Measurements from ENCODE around the gene PANX1.

Gene PANX1

GRCh38 chr11:94171693-94172440 is 43.2 kb downstream of the PANX1 start:
- Histone ChIP-seq H3K27me3 (ENCODE audit: insufficient read depth, low read length, poor library complexity, severe bottlenecking) (no peaks in the 10 kb centered on the region), H3K9me2 (replicated peaks; ENCODE audit: low read depth, low read length) (no peaks in the 10 kb centered on the region), H4K20me1 (ENCODE audit: insufficient read depth, low read length, poor library complexity, severe bottlenecking) (peaks cover 27% of the 10 kb centered on the region), H3F3A (ENCODE audit: low read depth) (no peaks in the 10 kb centered on the region), H3K4me3 (ENCODE audit: low read length, poor library complexity, severe bottlenecking) (no peak overlapping the region), H2AFZ (ENCODE audit: low read length) (no peak overlapping the region), H3K9me3 (ENCODE audit: insufficient read depth, low read depth, low read length) (no peaks in the 10 kb centered on the region), H3K4me2 (ENCODE audit: low read depth, low read length, poor library complexity, severe bottlenecking) (no peak overlapping the region), H3K9ac (ENCODE audit: low read depth, low read length, poor library complexity, severe bottlenecking) (no peak overlapping the region), H3K79me2 (ENCODE audit: insufficient read depth, low read length) (peaks cover 48% of the 10 kb centered on the region; the same call in 1 of the 2 replicates), H3K36me3 (ENCODE audit: insufficient read depth, low read length) (no peaks in the 10 kb centered on the region; the same call in 1 of the 2 replicates), H3K4me1 (ENCODE audit: insufficient read depth, low read length, poor library complexity, severe bottlenecking) (no peaks in the 10 kb centered on the region)
- TF ChIP-seq CTCF (conservative IDR thresholded peaks at IDR 0.05; ENCODE audit: low read length) (peak; percentile 99), EZH2phosphoT487 (IDR thresholded peaks at IDR 0.05; ENCODE audit: borderline replicate concordance) (no peak)

GRCh38 chr11:94175535-94175934 is 46.9 kb downstream of the PANX1 start:
- peaks cover 30% of the 10 kb centered on the region for H3K36me3 ChIP-seq (ENCODE audit: insufficient read depth, low read length)
- H3K4me2 ChIP-seq (ENCODE audit: low read depth, low read length, poor library complexity, severe bottlenecking), result no peak overlapping the region
- H3K9me2 ChIP-seq (replicated peaks; ENCODE audit: low read depth, low read length), result no peaks in the 10 kb centered on the region
- no peaks in the 10 kb centered on the region for H3F3A ChIP-seq (ENCODE audit: low read depth)
- H4K20me1 ChIP-seq (ENCODE audit: insufficient read depth, low read length, poor library complexity, severe bottlenecking), result peaks cover 25% of the 10 kb centered on the region
- no peak overlapping the region for H2AFZ ChIP-seq (ENCODE audit: low read length)
- peaks cover 36% of the 10 kb centered on the region; the same call in 1 of the 2 replicates for H3K79me2 ChIP-seq (ENCODE audit: insufficient read depth, low read length)
- H3K9me3 ChIP-seq (ENCODE audit: insufficient read depth, low read depth, low read length), result no peaks in the 10 kb centered on the region
- H3K4me1 ChIP-seq (ENCODE audit: insufficient read depth, low read length, poor library complexity, severe bottlenecking), result no peaks in the 10 kb centered on the region
- TF ChIP-seq EZH2phosphoT487 (IDR thresholded peaks at IDR 0.05; ENCODE audit: borderline replicate concordance), result no peak
- no peak for TF ChIP-seq CTCF (conservative IDR thresholded peaks at IDR 0.05; ENCODE audit: low read length)
- H3K27me3 ChIP-seq (ENCODE audit: insufficient read depth, low read length, poor library complexity, severe bottlenecking), result no peaks in the 10 kb centered on the region
- H3K4me3 ChIP-seq (ENCODE audit: low read length, poor library complexity, severe bottlenecking), result no peak overlapping the region
- no peak overlapping the region for H3K9ac ChIP-seq (ENCODE audit: low read depth, low read length, poor library complexity, severe bottlenecking)

- Histone ChIP-seq H3K27me3 (ENCODE audit: insufficient read depth, low read length, poor library complexity, severe bottlenecking) (no peaks in the 10 kb centered on the region), H2AFZ (ENCODE audit: low read length) (no peak overlapping the region), H3K36me3 (ENCODE audit: insufficient read depth, low read length) (peaks cover 55% of the 10 kb centered on the region), H3K4me3 (ENCODE audit: low read length, poor library complexity, severe bottlenecking) (no peak overlapping the region), H3K9me3 (ENCODE audit: insufficient read depth, low read depth, low read length) (no peaks in the 10 kb centered on the region), H3K79me2 (ENCODE audit: insufficient read depth, low read length) (peaks cover 14% of the 10 kb centered on the region; the same call in 1 of the 2 replicates), H3K4me1 (ENCODE audit: insufficient read depth, low read length, poor library complexity, severe bottlenecking) (no peaks in the 10 kb centered on the region), H3F3A (ENCODE audit: low read depth) (no peaks in the 10 kb centered on the region), H3K9ac (ENCODE audit: low read depth, low read length, poor library complexity, severe bottlenecking) (no peak overlapping the region), H4K20me1 (ENCODE audit: insufficient read depth, low read length, poor library complexity, severe bottlenecking) (peaks cover 8% of the 10 kb centered on the region), H3K4me2 (ENCODE audit: low read depth, low read length, poor library complexity, severe bottlenecking) (no peak overlapping the region), H3K9me2 (replicated peaks; ENCODE audit: low read depth, low read length) (no peaks in the 10 kb centered on the region)
- TF ChIP-seq CTCF (conservative IDR thresholded peaks at IDR 0.05; ENCODE audit: low read length) (no peak), EZH2phosphoT487 (IDR thresholded peaks at IDR 0.05; ENCODE audit: borderline replicate concordance) (no peak)
Measured at GRCh38 chr11:94178331-94178730, 49.7 kb downstream of the PANX1 start.
